HG02981 (cell line): ENCODE measurements around the gene HDAC7.

ENCODE experiments used
- ATAC-seq: cut with Tn5 transposase; IDR thresholded peaks from one replicate; pipeline ENCODE4 v1.9.1; 2021; ENCODE audit warnings: mild to moderate bottlenecking, moderate library complexity; ENCODE audit not compliant: unreplicated experiment

The HDAC7 gene

DNA sequence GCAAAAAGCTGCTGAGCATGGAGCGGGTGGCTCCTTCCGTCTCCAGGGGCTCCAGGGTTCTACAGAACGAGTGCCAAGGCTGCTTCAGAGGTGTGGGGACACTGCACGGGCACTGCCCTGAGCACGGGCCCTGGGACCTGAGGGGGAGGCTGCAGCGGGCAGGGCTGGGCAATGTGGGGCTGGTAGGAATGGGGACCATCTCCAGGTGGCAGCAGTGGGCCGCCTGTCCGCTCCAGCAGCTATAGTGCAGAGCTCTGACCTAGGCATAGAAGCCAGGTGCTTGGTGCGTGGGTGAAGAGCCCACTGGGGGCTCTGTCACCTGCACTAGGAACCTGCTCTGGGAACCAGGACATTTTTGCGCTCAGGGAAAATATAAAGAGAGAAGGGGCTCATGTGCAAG is 22.3 kb downstream of the HDAC7 start:
- ATAC-seq = no peak

DNA sequence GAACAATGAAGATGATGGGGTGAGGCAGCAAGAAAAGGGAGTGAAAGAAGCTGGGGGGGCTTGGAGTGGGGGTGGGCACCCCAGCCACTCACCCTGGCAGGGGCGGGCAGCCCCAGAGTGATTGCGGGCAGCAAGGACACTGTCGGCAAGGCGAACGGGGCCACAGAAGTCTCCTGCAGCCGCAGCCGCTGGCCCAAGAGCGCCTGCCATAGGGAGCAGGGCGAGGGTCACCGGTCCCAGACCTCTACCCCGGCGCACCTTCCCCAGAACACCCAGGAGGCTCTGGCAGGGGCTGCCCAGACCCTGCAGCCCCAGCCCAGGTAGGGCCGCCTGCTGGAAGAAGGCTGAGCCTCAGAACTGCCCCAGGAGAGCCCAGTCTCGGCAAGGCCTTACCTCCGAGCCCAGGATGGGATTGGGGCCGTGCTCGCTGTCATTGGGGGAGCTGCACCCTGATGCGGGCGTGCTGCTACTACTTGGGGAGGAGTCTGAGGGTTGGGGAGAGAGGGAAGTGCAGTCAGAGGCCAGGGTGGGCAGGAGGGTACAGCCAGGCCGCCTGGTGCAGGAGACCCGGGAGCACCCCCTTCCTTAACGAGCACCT is 23.8 kb downstream of the HDAC7 start:
- ATAC-seq = no peak

- ATAC-seq = no peak
Observed at GRCh38 chr12:47795121-47795813, 24.4 kb downstream of the HDAC7 start.

- ATAC-seq = no peak
Observed at GRCh38 chr12:47794679-47795078, 25.0 kb downstream of the HDAC7 start.

DNA sequence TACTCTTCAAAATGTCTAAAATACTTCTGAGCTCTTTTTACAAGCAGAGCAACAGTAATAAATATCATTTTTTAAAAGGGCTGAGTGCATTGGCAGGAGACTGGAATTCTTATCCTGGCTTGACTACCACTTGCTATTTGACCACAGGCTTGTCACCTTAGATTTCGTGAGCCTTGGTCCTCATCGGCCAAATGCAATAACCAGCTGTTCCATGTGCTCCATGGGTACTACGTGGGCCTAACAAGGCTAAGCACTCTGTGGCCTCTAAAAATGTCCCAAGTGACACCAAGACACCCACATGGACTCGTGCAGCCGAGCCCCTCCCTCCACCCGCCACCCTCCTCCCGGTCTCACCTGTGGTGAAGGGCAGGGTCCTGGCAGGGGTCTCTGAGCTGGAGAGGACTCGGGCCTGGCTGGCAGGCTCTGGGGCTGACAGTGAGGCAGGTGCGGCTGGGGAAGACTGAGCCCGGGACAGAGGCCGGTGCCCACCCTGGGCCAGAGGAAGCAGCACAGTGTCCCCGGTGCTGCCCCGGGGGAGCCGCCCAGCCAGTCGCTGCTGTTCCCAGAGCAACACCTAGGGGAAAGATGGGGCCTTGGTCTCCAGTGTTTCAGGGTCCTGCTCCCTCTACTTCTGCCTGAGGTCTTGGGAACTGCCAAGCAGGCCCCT is 26.6 kb downstream of the HDAC7 start:
- ATAC-seq = no peak

DNA sequence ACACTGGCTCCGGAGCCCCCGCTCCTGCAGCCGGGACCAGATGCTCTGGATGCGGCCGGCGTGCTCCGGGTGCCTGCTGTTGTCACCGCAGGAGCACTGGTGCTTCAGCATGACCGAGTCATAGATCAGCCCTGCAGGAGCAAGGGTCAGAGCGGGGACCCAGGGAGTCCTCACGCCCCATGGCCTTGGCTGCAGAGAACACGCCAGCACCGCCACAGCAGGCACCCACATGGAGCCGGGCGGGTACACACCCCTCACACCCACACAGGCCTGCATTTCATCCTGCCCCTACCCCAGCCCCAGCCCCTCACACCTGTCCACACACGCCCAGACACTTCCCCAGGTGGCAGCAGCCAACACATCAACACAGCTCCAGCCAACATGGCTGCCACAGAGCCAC is 27.8 kb downstream of the HDAC7 start:
- ATAC-seq = no peak

DNA sequence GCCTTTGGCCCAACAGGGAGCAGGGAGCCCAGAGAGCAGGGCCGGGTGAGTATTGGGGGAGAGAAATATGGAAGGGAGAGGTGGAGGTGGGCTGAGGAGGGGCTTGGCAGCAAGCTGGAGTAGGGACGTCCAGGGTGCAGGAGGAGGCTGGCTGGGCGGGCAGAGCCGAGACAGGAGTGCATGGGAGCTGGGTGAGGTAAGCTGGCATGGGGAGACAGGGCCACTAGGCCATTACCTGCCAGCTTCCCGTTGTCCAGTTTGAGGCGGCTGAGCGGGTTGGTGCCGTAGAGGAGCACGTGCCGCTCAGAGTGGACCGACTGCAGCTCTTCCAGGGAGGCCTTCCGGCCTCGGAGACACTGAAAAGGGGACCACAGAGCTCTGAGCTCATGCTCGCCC is 28.4 kb downstream of the HDAC7 start:
- no peak for ATAC-seq

DNA sequence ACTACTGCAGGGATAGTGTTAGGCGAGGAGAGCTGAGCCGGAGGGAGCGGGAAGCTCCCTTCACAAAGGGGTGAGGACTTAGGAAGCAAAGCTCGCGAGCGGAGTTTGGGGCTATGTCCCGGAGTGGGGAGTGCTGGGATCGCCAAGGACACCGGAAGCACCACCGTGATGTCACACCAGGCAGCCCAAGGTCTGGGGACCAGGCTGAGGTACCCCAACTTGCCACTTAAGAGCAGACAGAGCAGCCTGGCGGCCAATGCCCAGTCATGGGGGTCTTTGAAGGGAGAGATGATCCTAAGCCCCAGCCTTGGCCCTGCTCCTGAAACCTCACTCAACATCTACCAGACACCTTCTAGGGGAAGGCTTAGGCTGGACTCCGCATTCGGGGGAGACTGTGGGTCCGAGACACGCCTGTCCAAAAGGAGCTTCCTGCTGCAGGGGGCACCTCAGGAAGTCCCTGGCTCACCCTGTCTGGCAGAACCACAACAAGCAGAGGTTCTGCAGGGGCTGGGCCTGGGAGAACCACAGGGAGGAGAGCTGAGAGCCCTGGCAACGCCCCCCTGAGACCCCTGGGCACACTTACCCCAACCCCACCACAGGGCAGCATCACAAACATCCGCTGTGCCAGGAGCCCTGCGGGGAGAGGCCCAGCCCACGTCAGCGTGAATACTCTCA is 28.9 kb downstream of the HDAC7 start:
- ATAC-seq = no peak

- ATAC-seq = no peak
Observed at GRCh38 chr12:47789712-47790489, 29.8 kb downstream of the HDAC7 start.

- ATAC-seq = no peak
Observed at GRCh38 chr12:47789141-47789540, 30.6 kb downstream of the HDAC7 start.

- ATAC-seq = no peak
Observed at GRCh38 chr12:47787596-47788319, 31.9 kb downstream of the HDAC7 start.

- no peak for ATAC-seq
Observed at GRCh38 chr12:47786662-47787280, 32.9 kb downstream of the HDAC7 start.

DNA sequence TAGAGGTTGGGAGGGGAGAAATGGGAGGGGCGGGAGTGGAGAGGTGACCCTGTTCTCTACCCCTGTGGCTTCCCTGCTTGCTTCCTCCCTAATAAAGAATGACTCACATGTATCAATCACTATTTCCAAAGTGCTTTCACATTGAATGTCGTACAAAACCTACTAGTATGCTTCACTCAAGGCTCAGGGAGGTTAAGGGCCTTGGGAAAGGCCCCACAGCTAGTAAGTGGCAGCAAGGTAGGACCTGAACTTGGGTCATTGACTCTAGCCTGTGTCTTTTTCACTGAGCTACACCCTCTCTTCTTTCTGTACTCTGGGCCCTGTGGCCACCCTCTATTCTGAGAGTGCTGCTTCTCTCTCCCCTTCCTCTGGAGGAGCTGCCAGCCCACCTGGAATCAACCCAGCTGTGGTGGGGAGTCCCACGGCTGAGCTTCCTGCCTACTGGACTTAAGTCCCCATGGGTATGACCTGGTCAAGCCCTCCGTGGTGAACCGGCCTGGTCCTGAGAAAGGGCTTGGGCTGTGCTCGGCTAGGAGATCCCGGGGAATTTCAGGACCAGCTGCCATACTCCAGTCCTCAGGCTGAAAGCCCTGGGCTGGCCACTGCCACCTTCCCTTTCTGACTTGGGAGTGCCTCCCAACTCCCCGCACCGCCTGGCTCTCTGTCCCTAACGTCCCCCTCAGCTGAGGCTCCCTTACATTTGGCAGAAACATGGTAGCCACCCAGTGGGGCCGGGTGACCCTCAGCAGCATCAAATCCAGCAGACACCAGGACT is 33.6 kb downstream of the HDAC7 start:
- no peak for ATAC-seq

GRCh38 chr12:47785036-47785886 is 34.4 kb downstream of the HDAC7 start:
- ATAC-seq = no peak

- ATAC-seq = no peak
Observed at GRCh38 chr12:47783821-47784819, 35.6 kb downstream of the HDAC7 start.

- no peak for ATAC-seq
Observed at GRCh38 chr12:47783024-47783755, 36.5 kb downstream of the HDAC7 start.
